GM21576 (cell line): Measurements from ENCODE around the gene ADGRG3.
"Not testable (repeated sequence)": the region's sequence is repeated elsewhere in the genome, so short reads cannot be mapped to it uniquely, and the experiment has no call there.

ENCODE experiments used
- ATAC-seq: cut with Tn5 transposase; IDR thresholded peaks from one replicate; pipeline ENCODE4 v1.9.1; 2021; ENCODE audit warnings: mild to moderate bottlenecking, moderate library complexity; ENCODE audit not compliant: unreplicated experiment

Gene ADGRG3

GRCh38 chr16:57712569-57712968 lies 44.5 kb downstream of the ADGRG3 start:
- not testable (repeated sequence) for ATAC-seq

- no peak for ATAC-seq
Measured at GRCh38 chr16:57713596-57713995, 45.5 kb downstream of the ADGRG3 start.

GRCh38 chr16:57714047-57714446 lies 45.9 kb downstream of the ADGRG3 start:
- ATAC-seq: no peak

- ATAC-seq: no peak
Measured at GRCh38 chr16:57720142-57720575, 52.1 kb downstream of the ADGRG3 start.

- ATAC-seq: no peak
Measured at GRCh38 chr16:57721356-57722209, 53.5 kb downstream of the ADGRG3 start.

GRCh38 chr16:57722210-57722499 lies 54.0 kb downstream of the ADGRG3 start:
- ATAC-seq: no peak

GRCh38 chr16:57722651-57723050 lies 54.5 kb downstream of the ADGRG3 start:
- no peak for ATAC-seq

GRCh38 chr16:57723170-57723569 lies 55.1 kb downstream of the ADGRG3 start:
- ATAC-seq: no peak

- ATAC-seq: no peak
Measured at GRCh38 chr16:57724531-57724930, 56.4 kb downstream of the ADGRG3 start.

- no peak for ATAC-seq
Measured at GRCh38 chr16:57725151-57725550, 57.0 kb downstream of the ADGRG3 start.

- no peak for ATAC-seq
Measured at GRCh38 chr16:57725554-57725953, 57.4 kb downstream of the ADGRG3 start.

- no peak for ATAC-seq
Measured at GRCh38 chr16:57725976-57726375, 57.9 kb downstream of the ADGRG3 start.

- no peak for ATAC-seq
Measured at GRCh38 chr16:57726433-57726947, 58.4 kb downstream of the ADGRG3 start.

- no peak for ATAC-seq
Measured at GRCh38 chr16:57727610-57728009, 59.5 kb downstream of the ADGRG3 start.

- no peak for ATAC-seq
Measured at GRCh38 chr16:57728336-57729181, 60.5 kb downstream of the ADGRG3 start.

GRCh38 chr16:57729182-57729484 lies 61.0 kb downstream of the ADGRG3 start:
- ATAC-seq: no peak

- ATAC-seq: not testable (repeated sequence)
Measured at GRCh38 chr16:57729852-57730251, 61.7 kb downstream of the ADGRG3 start.

GRCh38 chr16:57730771-57731730 lies 62.9 kb downstream of the ADGRG3 start:
- no peak for ATAC-seq

- no peak for ATAC-seq
Measured at GRCh38 chr16:57732037-57732436, 63.9 kb downstream of the ADGRG3 start.

GRCh38 chr16:57732714-57733113 lies 64.6 kb downstream of the ADGRG3 start:
- ATAC-seq: no peak
